Glutamatergic neuron (in vitro differentiated cells): ENCODE measurements around the gene DDX24. TPM values are rescaled to one million over a fixed set of nuclear protein-coding genes. Genes with fewer than 3 reads are reported as not detected.

Experiments used
- DNase-seq: peaks from one replicate; pipeline ENCODE4 v3.0.0; 2022
- H3K27ac Mint-ChIP-seq: one replicate; pipeline ENCODE4 v1.8.0; 2020; ENCODE audit warnings: mild to moderate bottlenecking, mixed read lengths, inconsistent platforms; ENCODE audit not compliant: unreplicated experiment
- H3K27me3 Mint-ChIP-seq: one replicate; pipeline ENCODE4 v1.8.0; 2020; ENCODE audit warnings: mild to moderate bottlenecking, moderate library complexity, mixed read lengths, inconsistent platforms; ENCODE audit not compliant: unreplicated experiment
- H3K36me3 Mint-ChIP-seq: one replicate; pipeline ENCODE4 v1.8.0; 2020; ENCODE audit warnings: mild to moderate bottlenecking, mixed read lengths, inconsistent platforms; ENCODE audit not compliant: unreplicated experiment
- H3K4me1 Mint-ChIP-seq: one replicate; pipeline ENCODE4 v1.8.0; 2020; ENCODE audit warnings: mild to moderate bottlenecking, low read depth, mixed read lengths, inconsistent platforms; ENCODE audit not compliant: unreplicated experiment
- H3K4me3 Mint-ChIP-seq: one replicate; pipeline ENCODE4 v1.8.0; 2020; ENCODE audit warnings: mild to moderate bottlenecking, mixed read lengths, inconsistent platforms; ENCODE audit not compliant: unreplicated experiment
- H3K9me3 Mint-ChIP-seq: one replicate; pipeline ENCODE4 v1.8.0; 2020; ENCODE audit warnings: mild to moderate bottlenecking, moderate library complexity, mixed read lengths, inconsistent platforms; ENCODE audit not compliant: unreplicated experiment
- CTCF ChIP-seq: fragments of 200-600 bp; sonication (generic); IDR thresholded peaks from one replicate; pipeline ENCODE4 v1.5.0; 2021; ENCODE audit not compliant: partially characterized antibody, unreplicated experiment
- total RNA-seq: library from RNA; stranded (reverse); fragmentation: NEBNext Ultra II Directional; extraction: Animal tissue kit (Norgen Biotek cat#: 25700); gene quantifications from one replicate; pipeline ENCODE4 v1.2.1, GENCODE V29; 2021; ENCODE audit not compliant: unreplicated experiment

Gene DDX24
- total RNA-seq, 1 donor from 2014 or later: 257 TPM

- no peak for TF ChIP-seq CTCF
- H3K4me3 Mint-ChIP-seq: no peak overlapping the region
- H3K36me3 Mint-ChIP-seq: no peaks in the 10 kb centered on the region
- H3K27me3 Mint-ChIP-seq: peaks cover 1% of the 10 kb centered on the region
- H3K9me3 Mint-ChIP-seq: peaks cover 2% of the 10 kb centered on the region
- H3K27ac Mint-ChIP-seq: no peak overlapping the region
- DNase-seq: no peak
- H3K4me1 Mint-ChIP-seq: peaks cover 6% of the 10 kb centered on the region
Observed at GRCh38 chr14:94021416-94022157, 59.4 kb downstream of the DDX24 start.

GRCh38 chr14:94021001-94021400 lies 60.0 kb downstream of the DDX24 start:
- peaks cover 2% of the 10 kb centered on the region for H3K9me3 Mint-ChIP-seq
- no peaks in the 10 kb centered on the region for H3K36me3 Mint-ChIP-seq
- H3K4me1 Mint-ChIP-seq: peaks cover 6% of the 10 kb centered on the region
- H3K27ac Mint-ChIP-seq: no peak overlapping the region
- no peak for TF ChIP-seq CTCF
- no peak overlapping the region for H3K4me3 Mint-ChIP-seq
- DNase-seq: no peak
- H3K27me3 Mint-ChIP-seq: peaks cover 3% of the 10 kb centered on the region

DNA sequence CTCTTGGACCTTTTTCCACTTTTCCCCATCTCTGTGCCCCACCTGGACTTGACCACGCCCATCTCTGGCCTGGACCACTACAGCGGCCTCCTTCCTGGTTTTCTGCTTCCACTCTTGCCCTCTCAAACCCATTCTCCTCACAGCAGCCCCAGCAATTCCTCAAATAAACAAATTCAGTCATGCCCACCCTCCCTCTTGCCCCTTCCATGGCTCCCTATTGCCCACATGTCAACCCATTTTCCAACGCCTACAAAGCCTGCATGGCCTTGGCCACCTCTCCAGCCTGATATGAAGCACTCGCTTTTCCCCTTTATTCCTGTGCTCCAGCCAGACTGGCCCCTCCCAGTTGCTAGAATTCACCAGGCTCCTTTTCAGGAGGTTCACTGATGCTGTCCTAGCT lies 60.7 kb downstream of the DDX24 start:
- H3K4me1 Mint-ChIP-seq: peaks cover 3% of the 10 kb centered on the region
- peaks cover 4% of the 10 kb centered on the region for H3K27me3 Mint-ChIP-seq
- H3K9me3 Mint-ChIP-seq: peaks cover 2% of the 10 kb centered on the region
- DNase-seq: no peak
- no peak overlapping the region for H3K4me3 Mint-ChIP-seq
- TF ChIP-seq CTCF: no peak
- no peaks in the 10 kb centered on the region for H3K36me3 Mint-ChIP-seq
- no peak overlapping the region for H3K27ac Mint-ChIP-seq

DNA sequence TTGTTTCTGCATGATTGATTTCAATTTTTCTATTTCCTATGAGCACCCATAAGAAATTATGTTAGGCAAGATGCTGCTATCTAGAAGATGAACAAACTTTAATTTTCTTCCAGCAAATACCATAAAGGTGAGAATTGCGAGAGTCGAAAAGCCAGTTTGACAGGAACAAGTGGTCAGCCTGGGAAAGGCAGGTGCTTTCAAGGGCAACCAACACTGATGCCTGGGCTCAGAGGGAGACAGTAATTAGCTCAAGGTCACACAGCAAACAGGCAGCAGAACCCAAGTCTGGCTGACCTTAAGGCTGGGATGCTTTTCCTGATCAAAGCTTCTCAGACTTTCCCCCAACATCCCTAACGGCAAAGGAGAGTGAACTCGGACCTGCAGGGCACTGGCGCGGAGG lies 61.7 kb downstream of the DDX24 start:
- peaks cover 2% of the 10 kb centered on the region for H3K9me3 Mint-ChIP-seq
- H3K36me3 Mint-ChIP-seq: no peaks in the 10 kb centered on the region
- peaks cover 4% of the 10 kb centered on the region for H3K27me3 Mint-ChIP-seq
- H3K27ac Mint-ChIP-seq: no peak overlapping the region
- H3K4me1 Mint-ChIP-seq: peaks cover 3% of the 10 kb centered on the region
- TF ChIP-seq CTCF: no peak
- no peak for DNase-seq
- no peak overlapping the region for H3K4me3 Mint-ChIP-seq

DNA sequence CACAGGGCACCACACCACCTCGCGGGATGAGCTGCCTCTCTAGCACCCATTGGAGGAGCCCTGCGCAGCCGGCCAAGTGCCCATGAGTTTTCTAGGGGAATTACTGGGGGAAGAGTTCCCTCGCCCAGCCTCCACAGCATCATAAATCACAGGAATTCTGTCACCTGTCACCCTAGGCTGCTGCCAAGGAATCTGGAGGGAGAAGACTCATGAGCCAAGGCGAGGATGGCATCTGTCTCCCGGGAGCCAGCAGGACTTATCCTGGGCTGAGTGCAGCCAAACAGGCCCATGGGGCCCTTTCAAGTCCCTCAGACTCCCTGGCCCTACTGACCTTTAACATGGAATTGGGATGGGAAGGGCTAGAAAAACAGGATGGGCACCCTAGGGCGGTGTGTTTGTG lies 62.7 kb downstream of the DDX24 start:
- no peak overlapping the region for H3K27ac Mint-ChIP-seq
- no peak for DNase-seq
- H3K9me3 Mint-ChIP-seq: peaks cover 2% of the 10 kb centered on the region
- TF ChIP-seq CTCF: no peak
- H3K27me3 Mint-ChIP-seq: peaks cover 4% of the 10 kb centered on the region
- no peak overlapping the region for H3K4me3 Mint-ChIP-seq
- no peaks in the 10 kb centered on the region for H3K36me3 Mint-ChIP-seq
- H3K4me1 Mint-ChIP-seq: peaks cover 3% of the 10 kb centered on the region
